OCI-LY1 (cell line): Measurements from ENCODE around the gene HNRNPA3.

Experiments used
- H2AFZ ChIP-seq: fragments of 200-600 bp; sonication (generic), shearing (Covaris generic); 2 replicates; pipeline ENCODE4 v1.6.0; 2014; ENCODE audit warnings: antibody characterized with exemption, mild to moderate bottlenecking, low read length
- H3F3A ChIP-seq: fragments of 200-600 bp; sonication (generic), shearing (Covaris generic); 2 replicates; pipeline ENCODE4 v1.6.0; 2014; ENCODE audit warnings: mild to moderate bottlenecking, antibody characterized with exemption, low read length, moderate library complexity; ENCODE audit not compliant: insufficient read depth
- H3K27ac ChIP-seq: fragments of 200-600 bp; sonication (generic); 2 replicates; pipeline ENCODE4 v1.5.1; 2014; ENCODE audit warnings: low read length, mixed run types, mild to moderate bottlenecking, low read depth; ENCODE audit not compliant: poor library complexity, severe bottlenecking
- H3K27me3 ChIP-seq: fragments of 200-600 bp; sonication (generic); 2 replicates; pipeline ENCODE4 v1.6.0; 2014; ENCODE audit warnings: antibody characterized with exemption, mild to moderate bottlenecking, low read length, moderate library complexity; ENCODE audit not compliant: insufficient read depth
- H3K36me3 ChIP-seq: fragments of 200-600 bp; sonication (generic); 2 replicates; pipeline ENCODE4 v1.6.1; 2014; ENCODE audit warnings: mild to moderate bottlenecking, antibody characterized with exemption, low read length, moderate library complexity, mixed read lengths; ENCODE audit not compliant: insufficient read depth
- H3K4me1 ChIP-seq: fragments of 200-600 bp; sonication (generic); 2 replicates; pipeline ENCODE4 v1.5.1; 2014; ENCODE audit warnings: mild to moderate bottlenecking, low read length, moderate library complexity; ENCODE audit not compliant: insufficient read depth, severe bottlenecking
- H3K4me2 ChIP-seq: fragments of 200-600 bp; sonication (generic), shearing (Covaris generic); 2 replicates; pipeline ENCODE4 v1.6.1; 2014; ENCODE audit warnings: low read length
- H3K4me3 ChIP-seq: fragments of 200-600 bp; sonication (generic); 2 replicates; pipeline ENCODE4 v1.5.1; 2014; ENCODE audit warnings: low read length, low read depth, mild to moderate bottlenecking, mixed read lengths; ENCODE audit not compliant: poor library complexity, severe bottlenecking
- H3K79me2 ChIP-seq: fragments of 200-600 bp; shearing (Covaris generic); 2 replicates; pipeline ENCODE4 v1.6.1; 2016; ENCODE audit warnings: mixed run types, low read length, mixed read lengths; ENCODE audit not compliant: insufficient read depth
- H3K9ac ChIP-seq: fragments of 200-600 bp; sonication (generic), shearing (Covaris generic); 2 replicates; pipeline ENCODE4 v1.6.1; 2014; ENCODE audit warnings: mild to moderate bottlenecking, low read length, mixed read lengths
- H3K9me2 ChIP-seq: fragments of 200-600 bp; sonication (generic), shearing (Covaris generic); 2 replicates; pipeline ENCODE4 v1.6.1; 2014; ENCODE audit warnings: low read depth, mild to moderate bottlenecking, low read length, mixed read lengths
- H3K9me3 ChIP-seq: fragments of 200-600 bp; shearing (Covaris generic); 2 replicates; pipeline ENCODE4 v1.6.1; 2014; ENCODE audit warnings: low read length, mixed read lengths
- H4K20me1 ChIP-seq: fragments of 200-600 bp; sonication (generic), shearing (Covaris generic); 2 replicates; pipeline ENCODE4 v1.6.0; 2016; ENCODE audit warnings: mild to moderate bottlenecking, low read length; ENCODE audit not compliant: insufficient read depth
- EZH2 ChIP-seq: fragments of 200-600 bp; sonication (generic), shearing (Covaris generic); IDR thresholded peaks from 2 replicates; pipeline ENCODE4 v1.8.0; 2017; ENCODE audit warnings: borderline replicate concordance, mixed run types, mild to moderate bottlenecking, antibody characterized with exemption, low read length, moderate library complexity, mixed read lengths
- TF ChIP-seq, protein P1 (sequence below): fragments of 200-600 bp; sonication (generic), shearing (Covaris generic); IDR thresholded peaks from 2 replicates; pipeline ENCODE4 v1.5.1; 2017; ENCODE audit warnings: mild to moderate bottlenecking, antibody characterized with exemption, low read length, moderate library complexity, mixed read lengths

HNRNPA3 gene

GRCh38 chr2:177268187-177268871 lies 55.7 kb downstream of the HNRNPA3 start:
- no peaks in the 10 kb centered on the region for H3K36me3 ChIP-seq
- peaks cover under 1% of the 10 kb centered on the region; the same call in 1 of the 2 replicates for H3K79me2 ChIP-seq
- H3K27me3 ChIP-seq: no peaks in the 10 kb centered on the region
- no peaks in the 10 kb centered on the region for H3F3A ChIP-seq
- no peak overlapping the region for H3K9ac ChIP-seq
- no peaks in the 10 kb centered on the region for H3K9me2 ChIP-seq
- H3K4me3 ChIP-seq: no peak overlapping the region
- H3K9me3 ChIP-seq: no peaks in the 10 kb centered on the region
- TF ChIP-seq, protein P1, sequence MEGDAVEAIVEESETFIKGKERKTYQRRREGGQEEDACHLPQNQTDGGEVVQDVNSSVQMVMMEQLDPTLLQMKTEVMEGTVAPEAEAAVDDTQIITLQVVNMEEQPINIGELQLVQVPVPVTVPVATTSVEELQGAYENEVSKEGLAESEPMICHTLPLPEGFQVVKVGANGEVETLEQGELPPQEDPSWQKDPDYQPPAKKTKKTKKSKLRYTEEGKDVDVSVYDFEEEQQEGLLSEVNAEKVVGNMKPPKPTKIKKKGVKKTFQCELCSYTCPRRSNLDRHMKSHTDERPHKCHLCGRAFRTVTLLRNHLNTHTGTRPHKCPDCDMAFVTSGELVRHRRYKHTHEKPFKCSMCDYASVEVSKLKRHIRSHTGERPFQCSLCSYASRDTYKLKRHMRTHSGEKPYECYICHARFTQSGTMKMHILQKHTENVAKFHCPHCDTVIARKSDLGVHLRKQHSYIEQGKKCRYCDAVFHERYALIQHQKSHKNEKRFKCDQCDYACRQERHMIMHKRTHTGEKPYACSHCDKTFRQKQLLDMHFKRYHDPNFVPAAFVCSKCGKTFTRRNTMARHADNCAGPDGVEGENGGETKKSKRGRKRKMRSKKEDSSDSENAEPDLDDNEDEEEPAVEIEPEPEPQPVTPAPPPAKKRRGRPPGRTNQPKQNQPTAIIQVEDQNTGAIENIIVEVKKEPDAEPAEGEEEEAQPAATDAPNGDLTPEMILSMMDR: no peak
- TF ChIP-seq EZH2: no peak
- no peak overlapping the region for H2AFZ ChIP-seq
- peaks cover 35% of the 10 kb centered on the region for H3K4me1 ChIP-seq
- no peaks in the 10 kb centered on the region for H4K20me1 ChIP-seq
- H3K4me2 ChIP-seq: no peak overlapping the region
- H3K27ac ChIP-seq: no peak overlapping the region

GRCh38 chr2:177268901-177269300 lies 56.3 kb downstream of the HNRNPA3 start:
- H3K9me2 ChIP-seq: no peaks in the 10 kb centered on the region
- H3F3A ChIP-seq: no peaks in the 10 kb centered on the region
- H4K20me1 ChIP-seq: no peaks in the 10 kb centered on the region
- no peak overlapping the region for H3K9ac ChIP-seq
- H2AFZ ChIP-seq: no peak overlapping the region
- H3K9me3 ChIP-seq: no peaks in the 10 kb centered on the region
- no peaks in the 10 kb centered on the region for H3K79me2 ChIP-seq
- no peaks in the 10 kb centered on the region for H3K27me3 ChIP-seq
- H3K4me1 ChIP-seq: peaks cover 41% of the 10 kb centered on the region
- TF ChIP-seq, protein P1: no peak
- TF ChIP-seq EZH2: no peak
- no peak overlapping the region for H3K4me2 ChIP-seq
- H3K36me3 ChIP-seq: no peaks in the 10 kb centered on the region
- H3K27ac ChIP-seq: no peak overlapping the region
- H3K4me3 ChIP-seq: no peak overlapping the region

DNA sequence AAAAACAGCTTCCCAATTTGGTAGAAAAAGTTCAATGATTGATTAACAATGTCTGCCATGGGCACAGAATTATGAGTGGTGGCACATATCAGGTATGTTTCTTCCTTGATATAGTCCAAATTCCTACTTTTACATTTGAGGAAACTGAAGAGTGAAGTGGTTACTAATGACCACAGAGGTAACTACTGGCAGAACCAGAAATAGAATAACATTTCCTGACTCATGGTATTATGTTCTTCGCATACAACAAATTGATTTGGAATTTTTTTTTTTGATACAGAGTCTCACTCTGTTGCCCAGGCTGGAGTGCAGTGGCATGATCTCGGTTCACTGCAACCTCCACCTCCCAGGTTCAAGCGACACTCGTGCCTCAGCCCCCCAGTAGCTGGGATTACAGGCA lies 57.9 kb downstream of the HNRNPA3 start:
- H3F3A ChIP-seq: no peaks in the 10 kb centered on the region
- H4K20me1 ChIP-seq: no peaks in the 10 kb centered on the region
- H3K27me3 ChIP-seq: no peaks in the 10 kb centered on the region
- peaks cover 50% of the 10 kb centered on the region for H3K4me1 ChIP-seq
- H3K27ac ChIP-seq: no peak overlapping the region
- H3K9me3 ChIP-seq: no peaks in the 10 kb centered on the region
- no peak overlapping the region for H3K9ac ChIP-seq
- no peak overlapping the region for H3K4me2 ChIP-seq
- H3K4me3 ChIP-seq: no peak overlapping the region
- H3K36me3 ChIP-seq: no peaks in the 10 kb centered on the region
- TF ChIP-seq, protein P1: no peak
- TF ChIP-seq EZH2: no peak
- no peak overlapping the region for H2AFZ ChIP-seq
- no peaks in the 10 kb centered on the region for H3K79me2 ChIP-seq
- H3K9me2 ChIP-seq: no peaks in the 10 kb centered on the region
